D721Med (cell line): ENCODE measurements around the gene CACNA2D1.

Source experiments
- DNase-seq: peaks from one replicate; pipeline ENCODE4 v3.0.0; 2011; ENCODE audit warnings: low spot score; ENCODE audit not compliant: insufficient read length
- FAIRE-seq: peaks from 2 replicates; lab custom pipeline; 2011; peaks lifted over from hg19 to GRCh38; lab: Jason Lieb, UNC
- TF ChIP-seq, protein P1 (sequence below): IDR thresholded peaks from 2 replicates; pipeline ENCODE4 v1.5.1; 2012; ENCODE audit warnings: mild to moderate bottlenecking, control low read depth; ENCODE audit not compliant: insufficient read depth; ENCODE audit errors: missing control alignments

CACNA2D1 gene

DNA sequence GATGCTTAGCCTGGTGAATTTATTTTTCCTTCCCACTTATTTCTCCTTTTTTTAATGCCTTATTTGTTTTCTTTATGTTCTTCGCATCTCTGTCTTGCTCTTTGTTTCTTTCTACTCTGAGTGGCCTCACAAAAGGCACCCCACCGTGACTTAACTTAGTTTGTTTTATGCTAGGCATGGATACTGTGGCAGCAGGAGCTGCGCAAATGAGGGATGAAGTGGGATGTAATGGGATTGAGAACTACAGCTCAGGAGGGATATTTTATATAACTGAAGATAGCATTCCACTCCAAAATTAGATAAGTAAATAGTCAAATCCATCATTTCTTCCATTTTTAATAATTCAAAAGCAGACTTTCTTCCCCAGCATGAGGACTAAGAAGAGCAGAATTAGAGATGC, 1.7 kb upstream of the CACNA2D1 start:
- TF ChIP-seq, protein P1, sequence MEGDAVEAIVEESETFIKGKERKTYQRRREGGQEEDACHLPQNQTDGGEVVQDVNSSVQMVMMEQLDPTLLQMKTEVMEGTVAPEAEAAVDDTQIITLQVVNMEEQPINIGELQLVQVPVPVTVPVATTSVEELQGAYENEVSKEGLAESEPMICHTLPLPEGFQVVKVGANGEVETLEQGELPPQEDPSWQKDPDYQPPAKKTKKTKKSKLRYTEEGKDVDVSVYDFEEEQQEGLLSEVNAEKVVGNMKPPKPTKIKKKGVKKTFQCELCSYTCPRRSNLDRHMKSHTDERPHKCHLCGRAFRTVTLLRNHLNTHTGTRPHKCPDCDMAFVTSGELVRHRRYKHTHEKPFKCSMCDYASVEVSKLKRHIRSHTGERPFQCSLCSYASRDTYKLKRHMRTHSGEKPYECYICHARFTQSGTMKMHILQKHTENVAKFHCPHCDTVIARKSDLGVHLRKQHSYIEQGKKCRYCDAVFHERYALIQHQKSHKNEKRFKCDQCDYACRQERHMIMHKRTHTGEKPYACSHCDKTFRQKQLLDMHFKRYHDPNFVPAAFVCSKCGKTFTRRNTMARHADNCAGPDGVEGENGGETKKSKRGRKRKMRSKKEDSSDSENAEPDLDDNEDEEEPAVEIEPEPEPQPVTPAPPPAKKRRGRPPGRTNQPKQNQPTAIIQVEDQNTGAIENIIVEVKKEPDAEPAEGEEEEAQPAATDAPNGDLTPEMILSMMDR, result no peak
- DNase-seq, result no peak
- FAIRE-seq, result no peak

DNA sequence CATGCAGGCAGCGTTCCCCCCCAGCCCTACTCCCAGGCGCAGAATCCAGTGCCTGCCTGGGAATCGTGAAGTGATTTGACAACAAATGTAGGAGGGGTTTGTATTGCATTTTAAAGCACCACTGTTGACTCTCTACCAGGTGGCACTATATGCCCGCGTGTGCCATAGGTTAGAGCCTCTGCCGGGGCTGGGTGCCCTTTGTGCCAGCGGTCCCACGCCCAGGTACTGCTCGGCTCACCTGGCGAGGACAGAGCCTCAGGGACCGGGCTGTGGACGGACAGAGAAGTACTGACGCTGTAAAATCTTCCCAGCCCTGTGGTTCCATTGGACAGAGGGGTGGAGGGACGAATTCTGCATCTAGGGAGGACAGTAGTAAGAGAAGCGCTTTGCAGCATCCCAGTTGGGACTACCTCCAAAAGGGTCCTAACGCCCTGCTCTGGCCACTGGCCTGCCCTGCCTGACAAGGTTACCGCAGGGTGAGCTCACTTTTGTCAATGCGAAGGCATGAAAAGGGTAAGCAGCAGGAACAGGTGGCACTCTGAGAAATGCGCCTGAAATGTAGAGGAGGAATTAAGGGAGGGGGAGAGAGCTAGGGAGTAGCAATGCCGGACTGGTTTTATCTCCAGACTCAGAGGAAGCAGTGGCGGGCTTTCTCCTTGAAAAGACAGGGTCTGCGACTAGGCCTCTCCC, 788 bp upstream of the CACNA2D1 start:
- TF ChIP-seq, protein P1, result peak; percentile 32
- DNase-seq (no peak), FAIRE-seq (no peak)

DNA sequence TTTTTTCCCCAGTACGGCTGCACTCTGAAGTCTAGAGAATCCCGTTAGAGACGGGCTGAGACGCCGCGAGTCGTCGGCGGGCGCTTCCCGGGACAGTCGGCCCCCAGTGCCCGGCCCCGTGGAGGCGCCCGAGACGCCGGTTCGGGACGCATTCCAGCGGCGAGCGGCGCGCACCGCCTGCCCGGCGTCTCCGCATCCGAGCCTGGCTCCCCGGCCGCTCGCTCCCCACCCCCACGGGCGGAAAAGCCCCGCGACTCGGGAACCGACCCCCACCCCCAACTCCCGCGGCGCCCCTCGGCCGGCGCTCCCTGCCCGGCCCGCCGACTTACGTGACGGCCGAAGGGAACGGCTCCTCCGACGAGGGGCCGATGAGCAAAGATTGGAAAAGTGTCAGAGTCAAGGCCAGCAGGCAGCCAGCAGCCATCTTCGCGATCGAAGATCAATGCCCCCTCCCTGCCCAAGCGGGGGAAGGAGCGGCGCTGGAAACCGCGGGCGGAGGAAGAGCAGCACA, 486 bp downstream of the CACNA2D1 start:
- TF ChIP-seq, protein P1, result no peak
- no peak for FAIRE-seq
- peak; percentile 21 for DNase-seq

DNA sequence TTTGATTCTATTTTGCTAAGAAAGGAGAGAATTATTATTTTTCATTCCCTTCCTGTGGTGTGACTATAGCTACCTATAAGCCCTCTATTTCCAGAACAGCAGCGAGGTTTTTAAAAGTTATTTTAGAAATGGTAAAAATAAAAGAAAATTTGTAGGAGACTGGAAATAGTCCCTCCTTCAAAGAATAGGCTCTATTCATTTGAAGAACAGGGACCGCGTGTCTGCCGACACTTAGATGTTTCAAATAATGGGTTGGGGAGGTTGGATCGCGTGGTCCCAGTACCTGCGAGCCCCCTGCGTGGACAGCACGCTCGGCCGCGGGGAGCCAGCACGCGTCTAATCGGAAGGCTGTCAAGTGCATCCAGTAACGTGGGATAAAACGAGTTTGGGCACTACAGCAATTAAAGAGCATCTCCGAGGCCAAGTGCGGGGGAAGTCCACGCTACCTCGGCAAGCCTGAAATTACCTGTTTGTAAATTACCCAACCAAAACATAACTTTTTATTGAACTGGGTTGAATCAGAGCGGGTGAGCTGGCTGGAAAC, 1.0 kb downstream of the CACNA2D1 start:
- DNase-seq (no peak), FAIRE-seq (no peak)
- TF ChIP-seq, protein P1, result no peak

DNA sequence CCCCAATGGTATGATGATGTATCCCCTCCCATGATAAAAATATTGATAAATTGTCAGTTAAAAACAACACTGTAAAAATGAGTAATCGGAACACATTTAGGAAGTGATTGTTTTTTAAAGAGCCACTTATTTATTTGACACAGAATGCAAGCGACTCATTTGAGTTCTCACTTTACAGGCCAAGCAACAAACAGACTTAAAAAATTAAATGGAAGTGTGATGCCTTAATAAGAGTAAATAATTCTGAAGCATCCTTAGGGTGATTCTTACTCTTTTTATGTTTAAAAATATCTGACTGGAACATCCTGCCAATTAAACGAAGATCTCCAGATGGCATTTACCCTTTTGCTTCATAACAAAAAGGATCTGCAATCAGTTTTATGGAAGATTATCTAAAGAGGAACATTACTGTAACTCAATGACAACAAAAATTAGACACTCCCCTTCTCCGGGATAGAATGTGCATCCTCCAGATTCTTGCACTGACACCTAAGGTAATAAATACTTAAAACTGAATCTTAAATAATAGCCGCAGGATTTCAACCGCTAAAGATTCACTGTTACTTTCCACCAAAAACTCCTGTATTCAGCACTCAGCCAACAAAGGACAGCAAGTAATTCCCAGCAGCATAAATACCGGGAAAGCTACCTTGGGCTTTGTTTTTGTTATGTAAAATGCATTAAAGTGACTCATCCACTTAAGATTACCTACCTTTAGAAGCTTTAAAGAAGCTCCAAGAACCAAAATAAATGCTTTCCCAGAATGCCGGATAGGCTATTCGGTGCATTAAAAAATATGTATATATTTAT, 1.7 kb downstream of the CACNA2D1 start:
- no peak for DNase-seq
- TF ChIP-seq, protein P1, result no peak
- FAIRE-seq, result peak; percentile 51

DNA sequence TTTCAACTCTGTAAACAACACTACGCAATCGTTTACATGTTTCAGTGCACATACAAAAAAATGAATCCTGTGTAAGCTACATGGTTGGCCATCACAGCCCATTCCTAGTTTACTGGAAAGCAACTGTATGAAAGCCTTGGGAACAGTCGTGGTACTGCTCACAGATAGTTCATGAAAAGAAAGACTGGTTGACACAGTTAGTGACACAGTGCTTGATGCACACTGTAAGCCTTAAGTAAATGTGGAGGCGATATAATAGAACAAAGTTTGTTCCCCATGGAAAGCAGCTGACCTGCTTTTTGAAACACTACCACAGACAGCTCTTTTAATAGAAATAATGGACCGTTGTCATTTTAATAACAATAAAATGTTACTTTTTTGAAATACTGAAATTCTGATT, 5.1 kb downstream of the CACNA2D1 start:
- FAIRE-seq (peak; percentile 77), DNase-seq (no peak)
- TF ChIP-seq, protein P1, result no peak
